ENCODE data around the gene IQGAP2. TPM values are rescaled to one million over a fixed set of nuclear protein-coding genes. Genes with fewer than 3 reads are reported as not detected.

IQGAP2 gene
- total and polyA plus RNA-seq, 2 of the 8 experiments (the other 6 are each of a cell fraction or from before 2014, with no cell fraction given): 19.7 to 66.0 TPM

GRCh38 chr5:76514292-76514691 lies 111.2 kb downstream of the IQGAP2 start (continued):
- TF ChIP-seq EGR1 (IDR thresholded peaks at IDR 0.05; ENCODE audit: borderline replicate concordance, low read depth, low read length) (no peak), BRCA1 (IDR thresholded peaks at IDR 0.05; ENCODE audit: low read depth, low read length) (no peak), JUND (IDR thresholded peaks at IDR 0.05; ENCODE audit: low read length) (no peak), SUZ12 (IDR thresholded peaks at IDR 0.05; ENCODE audit: low read length) (no peak), YY1 (IDR thresholded peaks at IDR 0.05; ENCODE audit: low read depth, low read length) (no peak)

All from H1 (cell line).